NCI-H1092 treated with DMSO at 0.1 percent for 48 hours (cell line): ENCODE results near the gene GABRB3.

Experiments used
- DNase-seq: peaks from one replicate; lab custom pipeline; 2025; lab: John Stamatoyannopoulos, UW

GABRB3 gene

DNA sequence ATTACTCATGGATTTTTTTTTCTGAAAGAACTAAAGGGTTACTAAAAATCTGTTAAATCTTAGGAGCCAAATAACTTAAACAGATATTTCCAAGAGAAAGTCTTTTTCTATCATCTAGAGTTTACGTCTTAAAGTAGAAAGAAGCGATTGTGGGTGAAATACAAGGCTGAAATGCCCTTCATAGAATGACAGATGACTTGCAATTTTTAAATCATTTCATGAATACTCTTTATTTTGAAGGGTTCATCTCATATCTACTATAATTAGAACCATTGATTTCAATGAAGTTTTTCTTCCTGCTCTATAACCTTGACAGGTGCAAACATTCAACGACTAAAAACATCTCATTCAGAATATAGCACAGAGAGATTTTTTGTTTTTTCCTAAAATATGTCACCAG lies 217.0 kb downstream of the GABRB3 start:
- DNase-seq: no peak

GRCh38 chr15:26551473-26551872 lies 221.4 kb downstream of the GABRB3 start:
- DNase-seq: no peak

DNA sequence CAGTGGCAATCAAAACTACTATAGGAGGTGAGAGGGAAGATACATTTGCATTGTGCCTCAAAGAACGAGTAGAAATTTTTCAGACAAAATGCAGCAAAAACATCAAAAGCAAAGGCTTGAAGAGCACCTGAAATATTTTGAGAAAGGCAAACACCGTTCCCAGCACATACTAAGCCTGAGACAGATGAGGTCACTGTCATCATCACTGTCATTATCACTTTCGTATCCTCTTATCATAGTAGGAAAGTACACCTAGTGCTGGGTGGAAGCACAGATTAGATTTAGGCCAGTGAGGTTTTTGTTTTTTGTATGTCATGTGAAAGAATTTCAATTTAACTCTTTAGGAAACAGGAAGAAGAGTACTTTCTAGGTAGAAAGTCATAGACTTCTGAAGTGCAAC lies 222.0 kb downstream of the GABRB3 start:
- DNase-seq: no peak

DNA sequence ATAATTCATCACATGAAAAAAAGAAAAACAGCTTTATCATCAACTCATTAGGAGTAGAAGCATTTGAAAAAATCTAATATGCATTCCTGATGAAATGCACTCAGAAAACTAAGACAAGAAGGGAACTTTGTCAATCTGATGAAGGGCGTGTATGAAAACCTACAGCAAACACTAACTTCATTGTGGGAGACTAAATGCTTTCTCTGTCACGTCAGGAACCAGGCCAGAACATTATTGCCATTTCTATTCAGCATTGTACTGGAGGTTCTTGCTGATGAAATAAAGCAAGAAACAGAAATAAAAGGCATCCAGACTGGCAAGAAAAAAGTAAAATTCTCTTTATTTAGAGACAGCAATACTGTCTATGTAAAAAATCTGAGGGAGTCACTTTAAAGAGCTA lies 235.2 kb downstream of the GABRB3 start:
- DNase-seq: no peak

DNA sequence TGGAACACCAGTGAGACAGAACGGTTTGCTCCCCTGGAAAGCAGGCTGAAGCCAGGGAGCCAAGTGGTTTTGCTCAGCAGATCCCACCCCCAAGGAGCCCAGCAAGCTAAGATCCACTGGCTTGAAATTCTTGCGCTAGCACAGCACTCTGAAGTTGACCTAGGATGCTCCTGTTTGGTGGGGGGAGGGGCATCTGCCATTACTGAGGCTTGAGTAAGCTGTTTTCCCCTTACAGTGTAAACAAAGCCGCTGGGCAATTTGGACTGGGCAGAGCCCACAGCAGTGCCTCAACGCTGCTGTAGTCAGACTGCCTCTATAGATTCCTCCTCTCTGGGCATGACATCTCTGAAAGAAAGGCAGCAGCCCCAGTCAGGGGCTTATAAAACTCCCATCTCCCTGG lies 241.4 kb downstream of the GABRB3 start:
- no peak for DNase-seq

- DNase-seq: no peak
These were observed 247.8 kb downstream of the GABRB3 start for GRCh38 chr15:26525096-26525495.

GRCh38 chr15:26521691-26522198 lies 251.1 kb downstream of the GABRB3 start:
- DNase-seq: no peak

GRCh38 chr15:26521130-26521529 lies 251.7 kb downstream of the GABRB3 start:
- no peak for DNase-seq

GRCh38 chr15:26518885-26519284 lies 254.0 kb downstream of the GABRB3 start:
- DNase-seq: no peak

- DNase-seq: no peak
These were observed 256.5 kb downstream of the GABRB3 start for GRCh38 chr15:26516102-26516980.

DNA sequence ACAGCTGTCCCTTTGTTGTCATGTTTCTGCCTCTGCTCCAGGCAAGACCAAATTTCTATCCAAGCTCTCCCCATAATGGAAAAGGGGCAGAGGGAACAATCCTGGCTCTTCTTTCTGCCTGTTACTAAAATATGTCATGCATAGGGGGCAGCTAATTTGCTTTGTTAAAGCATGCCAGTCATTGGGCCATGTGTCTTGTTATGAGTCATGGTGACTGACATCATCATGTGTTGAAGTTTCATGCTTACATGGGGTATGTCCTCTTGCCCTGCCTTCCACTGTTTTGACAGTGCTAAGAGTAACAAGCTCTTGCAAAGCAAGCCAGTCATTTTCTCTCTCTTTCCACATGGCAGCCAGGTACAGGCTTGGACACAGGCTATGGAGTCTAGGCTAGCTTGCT lies 268.9 kb downstream of the GABRB3 start:
- no peak for DNase-seq
